ENCODE data around the gene SOX18. TPM values are rescaled to one million over a fixed set of nuclear protein-coding genes. Genes with fewer than 3 reads are reported as not detected.

Gene SOX18
- total RNA-seq, 1 donor from 2014 or later = not detected

GRCh38 chr20:64047968-64048401, 1.5 kb downstream of the SOX18 start:
- TF ChIP-seq EZH2phosphoT487 (IDR thresholded peaks at IDR 0.05) = peak; percentile 99
- peak; percentile 100 for TF ChIP-seq EZH2 (IDR thresholded peaks at IDR 0.05)
- no peak for TF ChIP-seq CTCF (IDR thresholded peaks at IDR 0.05)
- Histone ChIP-seq H3K4me1 (peaks cover 8% of the 10 kb centered on the region), H3K9me3 (ENCODE audit: low read depth) (no peaks in the 10 kb centered on the region), H3F3A (ENCODE audit: low read depth) (peaks cover 28% of the 10 kb centered on the region), H3K27me3 (peaks cover 100% of the 10 kb centered on the region), H2AFZ (replicated peaks) (peak overlapping the region; percentile 45), H3K79me2 (ENCODE audit: low read depth) (no peaks in the 10 kb centered on the region), H3K9ac (no peak overlapping the region), H4K20me1 (ENCODE audit: low read depth) (peaks cover 18% of the 10 kb centered on the region), H3K27ac (no peak overlapping the region), H3K4me2 (peak overlapping the region; percentile 67), H3K4me3 (peak overlapping the region; percentile 35), H3K36me3 (no peaks in the 10 kb centered on the region)
- Mint-ChIP-seq H3K36me3 (no peaks in the 10 kb centered on the region), H3K4me3 (peak overlapping the region; percentile 63), H3K27me3 (ENCODE audit: insufficient read depth, low read depth) (peaks cover 62% of the 10 kb centered on the region), H3K27ac (no peak overlapping the region), H3K4me1 (no peaks in the 10 kb centered on the region), H3K9me3 (no peaks in the 10 kb centered on the region)
- DNase-seq (ENCODE audit: low spot score) = peak; percentile 68

GRCh38 chr20:64047046-64047389, 2.4 kb downstream of the SOX18 start:
- no peaks in the 10 kb centered on the region for H3K36me3 ChIP-seq
- TF ChIP-seq CTCF (IDR thresholded peaks at IDR 0.05) (no peak), EZH2 (IDR thresholded peaks at IDR 0.05) (no peak), EZH2phosphoT487 (IDR thresholded peaks at IDR 0.05) (no peak)
- peaks cover 28% of the 10 kb centered on the region for H3F3A ChIP-seq (ENCODE audit: low read depth)
- no peaks in the 10 kb centered on the region for H3K4me1 Mint-ChIP-seq
- peaks cover 18% of the 10 kb centered on the region for H4K20me1 ChIP-seq (ENCODE audit: low read depth)
- no peak overlapping the region for H3K9ac ChIP-seq
- H3K27ac Mint-ChIP-seq = no peak overlapping the region
- no peaks in the 10 kb centered on the region for H3K9me3 Mint-ChIP-seq
- no peaks in the 10 kb centered on the region for H3K36me3 Mint-ChIP-seq
- no peak overlapping the region for H2AFZ ChIP-seq (replicated peaks)
- no peak overlapping the region for H3K4me3 ChIP-seq
- DNase-seq (ENCODE audit: low spot score) = no peak
- no peaks in the 10 kb centered on the region for H3K79me2 ChIP-seq (ENCODE audit: low read depth)
- no peak overlapping the region for H3K4me3 Mint-ChIP-seq
- peaks cover 8% of the 10 kb centered on the region for H3K4me1 ChIP-seq
- no peak overlapping the region for H3K4me2 ChIP-seq
- H3K9me3 ChIP-seq (ENCODE audit: low read depth) = no peaks in the 10 kb centered on the region
- H3K27ac ChIP-seq = no peak overlapping the region
- peaks cover 60% of the 10 kb centered on the region for H3K27me3 Mint-ChIP-seq (ENCODE audit: insufficient read depth, low read depth)
- peaks cover 100% of the 10 kb centered on the region for H3K27me3 ChIP-seq

- no peak overlapping the region for H3K4me3 ChIP-seq
- H3K36me3 Mint-ChIP-seq = no peaks in the 10 kb centered on the region
- no peaks in the 10 kb centered on the region for H3K9me3 ChIP-seq (ENCODE audit: low read depth)
- H3F3A ChIP-seq (ENCODE audit: low read depth) = peaks cover 28% of the 10 kb centered on the region
- no peak overlapping the region for H3K4me2 ChIP-seq
- no peak overlapping the region for H3K4me3 Mint-ChIP-seq
- H4K20me1 ChIP-seq (ENCODE audit: low read depth) = peaks cover 18% of the 10 kb centered on the region
- H3K4me1 ChIP-seq = peaks cover 8% of the 10 kb centered on the region
- H3K4me1 Mint-ChIP-seq = no peaks in the 10 kb centered on the region
- no peaks in the 10 kb centered on the region for H3K36me3 ChIP-seq
- no peak overlapping the region for H3K27ac Mint-ChIP-seq
- no peak overlapping the region for H2AFZ ChIP-seq (replicated peaks)
- DNase-seq (ENCODE audit: low spot score) = no peak
- peaks cover 100% of the 10 kb centered on the region for H3K27me3 ChIP-seq
- peaks cover 62% of the 10 kb centered on the region for H3K27me3 Mint-ChIP-seq (ENCODE audit: insufficient read depth, low read depth)
- no peaks in the 10 kb centered on the region for H3K9me3 Mint-ChIP-seq
- TF ChIP-seq EZH2phosphoT487 (IDR thresholded peaks at IDR 0.05) = no peak
- no peak for TF ChIP-seq EZH2 (IDR thresholded peaks at IDR 0.05)
- TF ChIP-seq CTCF (IDR thresholded peaks at IDR 0.05) = no peak
- H3K27ac ChIP-seq = no peak overlapping the region
- H3K9ac ChIP-seq = no peak overlapping the region
- H3K79me2 ChIP-seq (ENCODE audit: low read depth) = no peaks in the 10 kb centered on the region
Measured at GRCh38 chr20:64045346-64046011, 4.0 kb downstream of the SOX18 start.
